NCI-H510A (cell line): Measurements from ENCODE around the gene ADGRD2.

Source experiments
- DNase-seq: peaks from one replicate; lab custom pipeline; 2025; lab: John Stamatoyannopoulos, UW

ADGRD2 gene

DNA sequence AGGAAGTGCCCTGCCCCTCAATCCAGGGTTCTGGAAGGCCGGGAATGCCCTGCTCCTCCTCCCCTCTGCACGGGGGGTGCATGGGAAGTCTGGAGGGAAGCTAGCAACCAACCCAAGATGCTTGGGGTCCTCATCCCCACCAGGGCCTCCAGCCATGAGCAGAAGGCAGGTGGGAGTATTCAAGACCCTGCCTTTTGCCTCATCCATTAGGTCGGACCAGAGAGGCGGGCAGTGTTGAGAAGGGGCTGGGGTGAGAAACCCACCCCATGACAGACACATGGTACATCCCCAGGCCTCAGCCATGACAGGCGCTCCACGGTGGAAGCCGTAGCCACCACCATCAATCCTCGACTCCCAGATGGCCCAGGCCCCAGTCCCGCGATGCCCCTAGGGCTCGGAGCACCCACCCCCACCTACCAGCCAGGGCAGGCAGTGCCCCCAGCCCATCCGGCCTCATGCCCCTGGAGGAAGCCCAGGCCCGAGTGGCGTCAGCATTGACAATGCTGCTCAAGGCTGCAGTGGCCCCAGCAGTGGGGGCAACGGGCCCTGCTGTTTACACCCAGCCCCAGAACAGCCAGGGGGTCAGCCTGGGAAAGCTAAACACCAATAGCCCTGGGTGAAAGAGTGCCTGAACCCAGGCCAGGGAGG, 48.4 kb downstream of the ADGRD2 start:
- no peak for DNase-seq

GRCh38 chr9:124499216-124499615, 49.0 kb downstream of the ADGRD2 start:
- no peak for DNase-seq

GRCh38 chr9:124500028-124500795, 50.0 kb downstream of the ADGRD2 start:
- DNase-seq: no peak

DNA sequence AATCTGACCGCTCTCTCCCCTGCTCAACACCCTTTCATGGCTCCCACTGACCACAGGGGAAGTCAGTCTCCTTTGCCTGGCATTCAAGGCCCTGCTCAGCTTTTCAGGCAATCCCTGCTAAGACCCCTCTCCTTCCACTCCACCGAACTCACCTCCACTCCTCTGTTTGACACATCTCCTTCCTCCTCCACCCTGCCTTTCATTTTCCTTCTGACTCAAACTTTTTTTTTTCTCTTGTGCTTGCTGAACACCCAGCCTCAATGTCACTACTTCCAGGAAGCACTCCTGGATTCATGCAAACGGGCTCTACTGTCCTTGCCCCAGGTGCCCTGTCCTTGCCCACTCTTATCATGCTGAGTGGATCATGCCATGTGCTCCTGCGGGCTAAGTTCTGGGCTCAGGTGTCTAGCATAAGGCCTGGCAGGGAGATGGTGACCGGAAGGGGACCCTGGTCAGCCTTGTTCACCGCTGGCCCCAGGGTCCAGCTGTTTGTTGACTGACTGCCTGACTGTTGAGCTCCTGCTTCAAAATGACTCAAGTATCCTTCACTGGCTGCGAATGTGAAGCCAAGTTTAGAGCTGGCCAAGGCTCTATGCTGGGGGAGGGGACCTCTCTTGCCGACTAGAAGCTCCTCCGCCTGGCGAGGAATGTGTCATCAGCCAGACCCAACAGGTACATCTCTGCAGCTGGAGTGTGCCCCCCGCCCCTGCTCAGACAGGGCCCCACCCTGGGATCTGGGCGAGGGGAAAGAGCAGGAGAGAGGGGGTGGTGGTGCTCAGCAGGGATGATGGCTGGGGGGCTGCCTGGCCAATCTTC, 50.8 kb downstream of the ADGRD2 start:
- DNase-seq: no peak

DNA sequence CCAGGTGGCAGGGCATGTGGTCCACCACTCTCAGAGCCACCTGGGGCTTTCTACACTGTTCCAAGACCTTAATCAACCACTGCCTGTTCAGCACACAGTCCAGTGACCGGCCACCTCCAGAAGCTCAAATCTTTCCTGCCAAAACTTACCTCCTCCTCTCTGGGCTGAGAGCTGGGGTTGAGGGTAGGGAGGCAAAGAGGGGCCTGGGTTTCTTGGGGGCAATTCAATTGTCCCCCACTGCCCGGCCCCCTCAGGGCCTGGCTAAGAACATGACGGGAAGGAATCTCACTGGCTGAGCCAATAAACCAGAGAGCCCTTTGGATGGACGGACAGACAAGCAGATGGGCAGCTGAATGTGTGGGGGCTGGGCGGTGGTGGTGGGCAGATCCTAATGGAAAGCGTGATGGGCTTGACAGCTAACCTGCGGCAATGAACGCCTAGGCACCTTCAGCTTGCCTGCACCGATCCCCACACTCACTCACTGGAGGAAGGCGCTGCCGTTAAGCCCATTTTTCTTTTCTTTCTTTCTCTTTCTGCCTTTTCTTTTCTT, 51.6 kb downstream of the ADGRD2 start:
- no peak for DNase-seq

DNA sequence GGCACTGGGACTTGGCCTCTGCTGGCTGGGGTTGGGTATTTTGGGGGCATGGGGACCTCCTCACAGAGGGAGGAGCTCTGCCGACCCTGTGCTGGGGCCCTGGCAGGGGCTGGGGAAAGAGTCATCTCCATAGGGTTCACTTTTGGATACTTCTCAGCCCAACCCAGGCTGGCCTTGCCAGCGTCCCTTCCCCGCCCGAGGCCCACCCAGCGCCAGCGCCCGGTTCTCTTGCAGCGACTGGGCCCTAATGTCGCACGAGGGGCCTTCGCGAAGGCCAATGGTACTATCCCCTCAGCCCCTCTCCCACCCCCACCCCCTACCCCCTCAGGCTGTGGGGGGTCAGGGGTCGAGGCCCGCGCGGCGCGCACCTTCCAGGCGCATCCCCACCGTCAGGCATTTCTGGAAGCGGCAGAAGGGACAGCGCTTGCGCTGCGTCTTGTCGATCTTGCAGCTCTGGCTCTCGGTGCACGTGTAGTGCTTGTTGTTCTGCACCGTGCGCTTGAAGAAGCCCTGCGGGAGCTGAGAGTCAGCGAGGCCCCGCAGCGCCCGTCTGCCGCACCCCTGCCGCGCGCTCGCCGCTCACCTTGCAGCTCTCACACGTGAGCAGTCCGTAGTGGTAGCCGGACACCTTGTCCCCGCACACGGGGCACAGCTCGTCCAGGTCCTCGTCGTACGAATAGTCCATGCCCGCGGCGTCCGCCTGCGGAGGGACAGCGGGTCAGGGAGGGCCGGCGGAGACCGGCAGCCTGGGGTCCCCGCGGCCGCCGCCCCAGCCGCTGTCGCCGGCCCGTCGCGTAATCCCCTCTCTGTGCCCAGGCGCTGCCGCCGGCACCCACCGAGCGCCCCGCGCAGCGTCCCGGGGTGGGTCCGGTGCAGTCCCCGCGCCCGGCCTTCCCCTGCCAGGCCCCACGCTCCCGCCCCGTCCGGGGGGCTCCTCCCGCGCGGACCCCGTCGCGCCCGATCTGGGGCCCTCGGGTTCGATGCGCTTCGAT, 52.8 kb downstream of the ADGRD2 start:
- no peak for DNase-seq

DNA sequence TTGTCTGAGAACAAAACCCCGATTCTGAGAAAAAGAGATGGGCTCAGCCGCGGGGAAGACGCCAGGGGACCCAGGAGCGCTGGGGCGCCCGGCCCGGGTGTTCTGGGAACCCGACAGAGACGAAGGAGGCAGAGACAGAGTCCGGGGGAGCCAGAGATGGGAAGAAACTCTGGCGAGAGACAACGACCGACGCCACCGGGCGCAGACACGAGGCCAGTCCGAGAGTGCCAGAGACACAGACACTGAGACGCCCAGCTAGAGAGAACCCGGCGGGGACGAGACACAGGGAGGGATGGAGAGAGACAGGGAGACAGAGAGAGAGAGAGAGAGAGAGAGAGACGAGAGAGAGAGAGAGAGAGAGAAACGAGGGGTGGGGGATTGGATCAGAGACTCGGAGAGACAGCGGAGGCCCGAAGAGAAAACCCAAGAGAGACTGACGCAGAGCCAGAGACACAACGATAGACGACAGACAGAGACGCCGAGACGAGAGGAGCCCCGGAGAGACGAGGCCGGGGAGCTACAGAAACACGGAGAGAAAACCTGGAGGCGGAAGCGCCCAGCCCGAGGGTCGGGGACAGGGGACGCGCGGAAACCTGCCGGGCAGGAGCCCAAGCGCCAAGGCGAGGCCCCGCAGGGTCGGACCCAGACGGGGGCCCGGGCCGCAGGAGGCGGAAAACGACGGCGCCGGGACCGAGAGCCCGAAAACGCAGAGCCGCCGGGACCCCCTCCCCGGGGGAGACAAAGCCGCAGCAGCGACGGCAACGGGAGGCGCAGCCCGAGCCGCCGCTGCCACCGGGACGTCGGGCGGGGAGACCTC, 53.7 kb downstream of the ADGRD2 start:
- DNase-seq: no peak

DNA sequence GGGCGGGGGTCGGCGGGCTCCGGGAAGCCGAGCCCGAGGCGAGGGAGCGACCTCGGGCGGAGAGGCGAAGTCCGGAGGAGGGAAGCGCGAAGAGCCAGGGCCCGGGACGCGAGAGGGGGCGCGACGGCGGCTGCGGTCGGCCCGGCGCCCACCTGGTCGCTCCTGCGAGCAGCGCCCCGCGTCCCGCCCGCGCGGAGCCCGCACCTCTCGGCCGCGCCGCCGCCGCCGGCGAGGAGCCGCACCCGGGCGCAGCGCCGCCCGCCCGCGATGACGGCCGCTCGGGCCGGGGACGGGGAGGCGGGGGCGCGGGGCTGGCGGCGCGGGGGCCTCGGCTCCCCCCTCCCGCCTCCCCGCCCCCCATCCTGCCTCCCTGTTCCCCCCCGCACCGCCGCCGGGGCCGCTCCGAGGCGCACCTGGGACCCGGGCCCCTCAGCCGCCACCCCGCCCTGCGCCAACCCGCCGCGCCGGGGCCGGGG, 54.3 kb downstream of the ADGRD2 start:
- no peak for DNase-seq

DNA sequence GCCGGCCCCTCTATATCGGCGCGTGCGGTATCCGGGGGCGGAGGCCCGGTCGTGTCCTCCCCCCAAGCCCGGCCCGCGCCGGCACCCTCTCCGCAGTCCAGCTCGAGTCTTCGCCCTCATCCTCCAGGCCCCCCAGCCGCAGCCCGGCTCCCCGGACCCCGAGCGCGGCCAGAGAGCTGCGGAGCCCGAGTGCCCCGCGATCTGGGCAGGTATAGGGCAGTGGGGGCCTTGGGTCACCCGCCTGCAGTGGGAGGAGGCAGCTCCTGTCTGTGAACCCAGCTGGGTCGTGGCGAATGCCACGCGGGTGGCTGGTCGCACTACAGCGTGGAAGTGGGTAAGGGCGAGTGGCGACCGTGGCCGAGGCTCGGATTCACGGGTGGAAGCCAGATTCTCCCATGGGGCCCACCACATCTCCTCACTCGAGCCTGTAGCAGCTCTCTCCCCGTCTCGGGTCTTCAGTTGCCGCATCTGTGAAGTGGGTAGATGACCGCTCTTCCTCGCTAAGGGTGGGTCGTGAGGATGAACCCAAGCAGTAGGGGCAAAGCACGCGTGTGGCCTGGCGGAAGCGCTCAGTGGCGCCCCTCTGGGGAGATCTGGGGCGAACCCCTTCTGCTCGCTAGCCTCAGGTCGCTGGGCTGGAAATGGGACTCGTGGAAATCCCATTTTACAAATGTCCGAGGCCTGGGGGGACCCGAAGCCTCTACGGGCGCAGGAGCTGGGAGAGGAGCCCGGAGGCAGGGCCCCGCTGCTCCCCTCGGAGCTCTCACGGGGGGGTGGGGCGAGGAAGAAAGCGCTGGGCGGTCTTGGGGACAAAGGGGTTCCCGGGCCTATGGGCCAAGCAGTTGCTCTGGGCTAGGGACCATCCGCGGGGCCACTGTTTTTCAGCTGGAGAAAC, 55.0 kb downstream of the ADGRD2 start:
- DNase-seq: no peak

DNA sequence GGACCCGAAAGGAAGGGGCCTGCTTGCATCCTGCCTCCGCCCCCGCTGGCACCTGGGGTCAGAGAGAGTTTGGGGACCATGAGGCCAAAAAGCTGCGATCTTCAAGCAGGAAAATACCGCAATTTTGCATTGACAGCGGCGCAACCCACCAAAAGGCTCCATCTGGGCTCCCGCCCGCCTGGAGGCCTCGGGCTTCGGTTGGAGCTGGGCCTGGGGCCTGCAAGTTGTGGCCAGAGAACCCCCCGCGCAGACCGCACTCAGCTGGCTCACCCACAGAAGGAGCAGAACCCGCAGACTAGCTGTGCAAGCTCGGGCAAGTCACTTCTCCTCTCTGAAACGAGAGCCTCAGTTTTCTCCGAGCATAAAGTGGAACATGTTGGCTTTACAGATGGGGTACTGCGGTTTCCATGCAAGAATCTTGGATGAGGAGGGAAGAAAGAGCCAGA, 55.7 kb downstream of the ADGRD2 start:
- DNase-seq: no peak

DNA sequence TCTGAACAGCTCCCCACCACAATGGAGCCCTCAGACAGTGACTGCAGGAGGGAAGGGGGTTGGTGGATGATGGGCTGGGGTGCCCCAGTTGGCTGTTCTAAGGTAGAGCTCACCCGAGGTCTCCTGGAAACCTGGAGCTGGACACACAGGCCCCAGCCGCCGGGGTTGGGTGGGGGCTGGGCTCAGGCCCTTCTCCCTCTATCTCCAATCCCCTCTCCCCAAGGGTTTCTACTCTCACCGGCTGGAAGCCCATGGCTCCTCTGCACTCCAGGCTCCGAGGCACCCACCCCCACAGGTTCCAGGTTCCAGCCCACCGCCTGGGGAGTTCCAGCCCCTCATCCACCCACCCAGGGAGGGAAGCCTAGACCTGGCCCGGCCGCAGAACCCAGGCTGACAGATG, 56.2 kb downstream of the ADGRD2 start:
- no peak for DNase-seq

- no peak for DNase-seq
Observed at GRCh38 chr9:124506931-124507879, 57.0 kb downstream of the ADGRD2 start, which contains the start of gene NR5A1. NR5A1 (minus strand) TSS chr9:124507399; CDS start chr9:124503395, 4,004 bp downstream.

GRCh38 chr9:124507880-124508423, 57.7 kb downstream of the ADGRD2 start:
- no peak for DNase-seq

DNA sequence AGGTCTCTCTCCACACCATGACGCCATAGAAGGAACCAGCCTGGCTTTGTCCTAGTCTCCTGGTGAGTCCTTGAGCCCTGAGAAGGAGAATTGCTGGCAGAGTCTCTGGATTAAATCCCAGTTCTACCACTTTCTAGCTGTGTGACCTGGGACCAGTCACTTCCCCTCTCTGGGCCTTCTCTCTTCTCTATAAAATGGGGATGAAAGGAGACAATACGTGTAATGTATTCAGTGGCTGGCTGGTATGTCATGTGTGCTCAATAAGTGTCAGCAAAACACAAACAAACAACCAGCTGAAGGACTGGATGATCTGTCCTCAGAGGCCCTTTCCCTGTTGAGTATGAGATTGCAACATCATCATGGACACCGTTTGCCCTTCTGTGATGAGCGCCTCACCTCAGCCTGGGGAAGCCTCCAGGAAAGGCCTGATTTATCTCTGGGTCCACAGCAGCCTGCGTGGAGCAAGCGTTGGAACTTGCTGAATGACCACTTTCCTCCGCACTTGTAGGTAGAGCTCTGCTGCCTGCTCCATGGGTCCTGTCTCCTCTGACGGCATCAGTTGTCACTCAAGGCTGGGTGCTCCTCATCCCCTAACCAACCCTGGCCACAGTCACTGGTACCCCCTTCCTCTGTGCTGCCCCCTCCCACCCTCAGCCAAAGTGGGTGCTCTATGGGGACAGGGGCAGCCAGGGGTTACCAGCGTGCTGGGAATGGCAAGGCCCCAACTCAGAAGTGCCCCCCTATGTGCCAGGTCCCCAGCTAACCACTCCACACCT, 60.6 kb downstream of the ADGRD2 start:
- DNase-seq: no peak

DNA sequence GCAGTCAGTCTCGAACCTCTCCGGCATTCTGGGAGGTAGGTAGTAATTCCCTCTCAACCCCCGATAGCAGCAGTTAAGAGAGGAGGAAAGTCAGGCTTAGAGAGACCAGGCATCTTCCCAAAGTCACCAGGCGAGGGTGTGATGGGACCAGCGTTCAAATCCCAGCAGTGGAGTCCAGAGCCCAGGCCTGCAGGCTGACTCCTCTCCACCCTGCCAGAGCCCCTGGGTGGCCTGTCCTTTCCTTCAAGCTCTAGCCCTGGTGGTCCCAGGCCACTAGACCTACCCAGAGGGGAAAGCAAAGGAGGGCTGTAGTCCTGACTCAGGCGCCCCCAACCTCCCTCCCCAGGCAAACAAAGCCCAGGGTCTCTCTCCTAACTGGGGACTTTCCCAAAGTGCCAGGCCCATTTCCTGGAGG, 61.2 kb downstream of the ADGRD2 start:
- no peak for DNase-seq

GRCh38 chr9:124511891-124512805, 61.9 kb downstream of the ADGRD2 start:
- no peak for DNase-seq
